HUES6 (cell line): ENCODE results near the gene TRIM31.

Experiments
- H3K27ac ChIP-seq: 2 replicates; pipeline ENCODE4 v1.7.0; 2013; ENCODE audit warnings: low read depth, mild to moderate bottlenecking, low read length, inconsistent platforms
- H3K27me3 ChIP-seq: 2 replicates; pipeline ENCODE4 v1.6.1; 2013; ENCODE audit warnings: low read length; ENCODE audit not compliant: control insufficient read depth, insufficient read depth
- H3K36me3 ChIP-seq: 2 replicates; pipeline ENCODE4 v1.6.1; 2013; ENCODE audit warnings: low read length; ENCODE audit not compliant: control insufficient read depth, insufficient read depth
- H3K4me1 ChIP-seq: 2 replicates; pipeline ENCODE4 v1.6.1; 2013; ENCODE audit warnings: low read length; ENCODE audit not compliant: control insufficient read depth, insufficient read depth
- H3K4me3 ChIP-seq: 2 replicates; pipeline ENCODE4 v1.5.1; 2013; ENCODE audit warnings: low read depth, low read length
- H3K9ac ChIP-seq: one replicate; pipeline ENCODE4 v1.6.1; 2013; ENCODE audit warnings: mild to moderate bottlenecking, low read length
- H3K9me3 ChIP-seq: 2 replicates; pipeline ENCODE4 v1.6.1; 2013; ENCODE audit warnings: low read depth, low read length; ENCODE audit not compliant: control insufficient read depth, insufficient read depth

Gene TRIM31

DNA sequence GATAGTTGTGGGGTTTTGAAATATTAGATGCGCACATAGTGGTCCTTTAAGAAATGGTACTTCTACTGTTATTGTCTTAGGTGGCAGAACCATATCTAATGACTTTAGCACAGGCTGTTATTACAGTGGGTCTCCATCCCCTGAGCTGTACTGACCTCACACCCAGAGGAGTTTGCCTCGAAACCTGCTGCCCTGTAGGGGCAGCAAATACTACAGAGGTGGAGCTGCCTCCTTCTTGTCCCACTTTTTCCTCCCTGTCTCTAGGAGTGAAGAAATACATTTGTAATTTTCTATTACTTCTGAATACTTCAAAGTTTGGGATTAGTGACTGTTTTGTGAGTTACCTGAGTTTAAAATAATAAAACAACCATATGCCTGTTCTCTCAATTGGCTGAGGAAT is 8.2 kb downstream of the TRIM31 start:
- H3K27me3 ChIP-seq = peaks cover 72% of the 10 kb centered on the region
- H3K9ac ChIP-seq = no peak overlapping the region
- H3K27ac ChIP-seq = no peak overlapping the region
- H3K4me1 ChIP-seq = peaks cover 27% of the 10 kb centered on the region
- no peaks in the 10 kb centered on the region for H3K36me3 ChIP-seq
- H3K9me3 ChIP-seq = no peaks in the 10 kb centered on the region
- no peak overlapping the region for H3K4me3 ChIP-seq

DNA sequence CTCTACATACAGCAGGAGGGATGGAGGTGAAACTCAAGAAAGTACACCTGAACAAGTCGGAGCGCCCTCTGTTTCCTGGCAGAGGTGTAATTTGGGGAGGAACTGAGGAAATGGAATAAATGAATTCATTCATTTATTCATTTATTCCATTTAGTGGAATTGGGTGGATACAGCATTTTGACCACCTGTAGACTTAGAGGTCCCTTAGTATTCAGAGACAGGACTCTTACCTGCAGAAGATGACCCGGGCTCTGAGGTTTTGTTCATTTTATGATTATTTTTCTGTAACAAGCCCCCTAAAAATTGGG is 9.1 kb downstream of the TRIM31 start:
- Histone ChIP-seq H3K4me1 (peaks cover 27% of the 10 kb centered on the region), H3K27ac (no peak overlapping the region)

DNA sequence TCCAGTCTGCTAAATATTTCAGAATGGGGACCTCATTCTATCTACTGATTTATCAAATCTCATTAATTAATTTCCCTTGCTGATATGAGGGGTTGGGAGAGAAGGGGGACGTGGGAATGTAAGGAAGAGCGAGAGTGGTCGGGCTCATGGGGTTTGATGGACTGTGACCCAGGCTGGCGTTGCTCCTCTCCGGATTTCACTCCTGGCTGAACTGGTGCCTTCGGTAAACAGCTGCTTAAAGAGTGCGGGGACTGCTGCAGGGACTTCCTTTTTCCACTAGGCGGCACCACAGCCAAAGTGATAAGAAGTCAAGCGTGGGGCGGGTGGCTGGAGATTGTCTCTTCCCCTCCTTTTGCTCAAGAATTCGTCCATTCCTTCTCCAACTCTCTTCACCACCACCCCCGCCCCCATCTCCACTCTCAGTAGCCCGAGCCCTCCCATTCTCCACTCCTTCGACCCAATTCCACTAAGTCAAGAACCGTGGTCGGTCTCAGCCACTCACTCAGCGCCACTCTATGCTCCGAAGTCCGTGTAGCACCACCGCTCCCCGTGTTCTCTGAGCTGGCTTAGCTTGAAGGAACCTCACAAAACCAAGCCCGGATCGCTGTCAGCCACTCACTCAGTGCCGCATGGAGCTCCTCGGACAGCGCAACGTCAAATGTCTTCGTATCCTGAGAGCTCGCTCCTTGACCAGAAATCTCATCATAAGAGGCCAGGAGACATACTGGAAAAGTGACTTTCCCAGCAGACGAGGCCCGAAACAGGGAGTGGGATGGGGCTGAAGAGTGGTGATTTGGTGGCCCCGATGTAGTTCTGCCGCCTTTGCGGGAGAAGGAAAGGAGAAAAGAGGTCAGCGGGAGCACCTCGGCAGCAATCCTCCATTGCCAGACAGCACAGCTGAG is 9.7 kb downstream of the TRIM31 start:
- Histone ChIP-seq H3K4me1 (peaks cover 27% of the 10 kb centered on the region), H3K9ac (peak overlapping the region; percentile 4), H3K36me3 (no peaks in the 10 kb centered on the region), H3K27ac (no peak overlapping the region), H3K9me3 (no peaks in the 10 kb centered on the region), H3K4me3 (peak overlapping the region; percentile 72), H3K27me3 (peaks cover 76% of the 10 kb centered on the region)

More for the DNA sequence above, 9.1 kb downstream of the TRIM31 start:
- Histone ChIP-seq H3K9ac (peak overlapping the region; percentile 4), H3K27me3 (peaks cover 75% of the 10 kb centered on the region), H3K9me3 (no peaks in the 10 kb centered on the region), H3K36me3 (no peaks in the 10 kb centered on the region), H3K4me3 (peak overlapping the region; percentile 72)

DNA sequence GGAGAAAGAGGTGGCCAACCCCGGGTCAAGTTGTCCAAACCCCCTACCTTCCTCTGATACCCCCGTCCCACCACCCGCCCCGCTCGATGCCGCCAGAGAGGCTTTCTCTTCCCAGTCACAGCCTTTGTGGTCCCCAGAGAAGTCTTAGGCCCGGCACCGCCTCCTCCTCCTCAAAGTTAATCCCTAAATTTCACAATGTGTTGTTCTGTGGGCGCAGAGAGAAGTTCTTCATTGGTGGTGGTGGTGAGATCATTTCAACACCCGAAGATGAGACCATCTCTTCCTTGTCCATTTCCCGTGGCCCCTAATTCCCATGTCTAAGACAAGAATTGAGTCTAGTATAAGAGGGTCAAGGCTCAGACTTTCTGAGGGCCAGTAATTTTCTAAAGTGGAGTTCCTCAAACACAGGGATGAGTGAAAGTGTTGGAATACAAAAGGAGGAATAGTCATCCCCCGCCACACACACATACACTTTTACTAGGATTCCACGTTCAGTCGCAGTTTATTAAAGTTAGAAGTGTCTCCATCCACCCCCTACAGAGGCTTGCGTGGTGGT is 10.4 kb downstream of the TRIM31 start:
- no peaks in the 10 kb centered on the region for H3K9me3 ChIP-seq
- H3K36me3 ChIP-seq = no peaks in the 10 kb centered on the region
- H3K9ac ChIP-seq = no peak overlapping the region
- H3K27ac ChIP-seq = no peak overlapping the region
- peaks cover 83% of the 10 kb centered on the region for H3K27me3 ChIP-seq
- H3K4me3 ChIP-seq = peak overlapping the region; percentile 67
- H3K4me1 ChIP-seq = peaks cover 27% of the 10 kb centered on the region

DNA sequence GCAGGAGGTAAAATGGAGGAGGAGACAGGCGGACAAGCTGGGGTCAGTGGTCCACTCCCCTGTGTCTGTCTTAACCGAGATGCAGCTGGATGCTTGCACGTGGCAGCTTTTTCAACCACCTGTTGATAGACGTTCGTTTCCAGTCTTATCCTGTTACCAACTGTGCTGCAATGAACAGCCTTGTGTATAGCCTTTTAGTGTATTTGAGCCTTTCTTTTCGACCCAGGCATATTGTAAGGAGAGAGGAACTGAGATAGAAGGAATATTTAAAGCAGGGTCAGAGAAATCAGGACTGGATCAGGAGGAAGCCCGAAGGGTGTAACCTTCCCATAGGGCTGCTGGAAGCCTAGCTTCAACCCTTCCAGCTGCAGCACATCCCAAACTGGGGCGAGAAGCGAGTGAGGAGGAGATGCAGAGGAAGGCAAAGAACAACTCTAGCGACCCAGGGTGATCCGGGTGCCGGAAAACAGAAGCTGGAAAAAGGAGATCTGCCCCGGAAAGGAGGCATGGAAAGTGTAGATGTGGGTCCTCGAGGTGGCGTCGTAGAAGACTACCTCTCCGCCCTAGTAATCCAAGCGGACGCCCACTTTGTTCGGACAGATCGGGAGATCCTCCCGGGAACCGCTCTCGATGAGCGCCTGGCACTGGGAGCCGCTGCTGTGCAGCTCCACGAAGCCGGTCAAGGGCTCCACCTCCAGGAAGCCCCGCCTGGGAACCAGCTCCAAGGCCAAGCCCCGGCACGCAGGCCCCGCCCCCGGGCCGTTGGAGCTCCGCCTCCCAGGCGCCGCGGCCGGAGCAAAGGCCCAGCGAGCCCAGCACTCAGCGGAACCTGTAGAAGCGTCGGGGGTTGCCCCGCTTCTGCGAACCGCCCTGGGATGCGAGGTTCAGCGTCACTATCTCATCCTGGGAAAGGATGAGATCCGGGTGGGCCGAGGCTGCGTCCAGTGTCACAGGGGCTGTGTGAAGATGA is 11.2 kb downstream of the TRIM31 start:
- Histone ChIP-seq H3K4me1 (peaks cover 27% of the 10 kb centered on the region), H3K27me3 (peaks cover 91% of the 10 kb centered on the region), H3K9me3 (no peaks in the 10 kb centered on the region), H3K27ac (no peak overlapping the region), H3K36me3 (no peaks in the 10 kb centered on the region), H3K4me3 (peak overlapping the region; percentile 67), H3K9ac (peak overlapping the region; percentile 25)

DNA sequence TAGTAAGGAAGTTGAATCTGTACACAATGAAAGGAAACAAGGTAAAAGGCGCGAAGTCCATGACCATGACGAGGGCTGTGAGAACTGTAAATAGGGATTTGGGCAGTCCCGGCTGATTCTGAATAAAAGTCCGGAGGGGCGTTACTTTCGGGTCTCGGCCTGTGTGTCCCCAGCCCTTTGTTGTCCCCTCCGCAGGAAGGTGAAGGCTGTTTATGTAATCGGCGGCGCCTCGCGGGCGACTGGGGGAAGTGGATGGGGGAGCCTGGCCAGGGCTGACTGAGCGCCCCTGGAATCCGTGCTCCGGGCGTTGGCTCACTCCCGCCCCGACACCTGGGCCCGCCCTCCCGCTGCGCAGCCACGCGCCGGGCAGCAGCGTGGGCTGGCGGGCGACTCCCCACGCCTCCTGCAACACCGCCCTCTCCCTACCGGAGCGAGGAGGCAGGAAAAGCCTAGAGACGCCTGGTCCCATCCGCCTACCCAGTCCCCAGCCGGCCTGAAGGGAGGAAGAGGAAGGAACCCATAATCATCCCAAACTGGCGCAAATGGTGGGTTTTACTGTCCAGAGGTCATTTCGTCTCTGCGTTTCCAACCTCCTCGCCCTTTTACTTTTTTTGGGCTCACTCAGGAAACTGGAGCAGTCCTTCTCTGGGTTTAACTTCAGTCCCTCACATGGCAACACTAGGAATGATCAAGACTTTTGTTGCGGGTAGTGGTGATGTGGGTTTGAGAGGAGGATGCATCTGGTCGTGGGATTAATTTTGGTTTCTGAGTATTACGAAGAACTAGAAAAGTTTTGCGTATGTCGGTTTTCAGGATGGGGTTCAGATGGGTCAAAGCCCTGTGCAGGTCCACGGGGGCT is 12.1 kb downstream of the TRIM31 start:
- H3K4me1 ChIP-seq = peaks cover 27% of the 10 kb centered on the region
- peak overlapping the region; percentile 2 for H3K9ac ChIP-seq
- no peak overlapping the region for H3K27ac ChIP-seq
- no peaks in the 10 kb centered on the region for H3K36me3 ChIP-seq
- no peaks in the 10 kb centered on the region for H3K9me3 ChIP-seq
- H3K4me3 ChIP-seq = peak overlapping the region; percentile 67
- H3K27me3 ChIP-seq = peaks cover 90% of the 10 kb centered on the region

DNA sequence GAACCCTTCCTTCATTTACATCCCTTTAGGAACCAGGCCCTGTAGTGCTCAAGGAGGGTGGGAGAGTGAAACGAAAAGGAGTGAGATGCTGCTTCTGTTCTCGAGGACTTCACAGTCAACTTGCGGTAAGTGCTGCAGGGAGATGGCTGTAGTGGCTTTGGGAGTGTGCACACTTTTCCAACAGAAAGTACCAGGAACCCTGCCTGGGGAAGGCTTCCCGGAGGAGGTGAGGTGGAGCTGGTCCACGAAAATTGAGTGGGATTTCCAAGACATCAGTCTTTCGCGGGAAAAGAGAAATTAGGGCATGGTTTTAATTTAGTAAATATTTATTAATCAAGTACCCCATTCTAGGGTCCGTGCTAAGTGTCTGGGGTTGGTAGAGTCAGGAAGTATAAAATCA is 12.7 kb downstream of the TRIM31 start:
- peaks cover 31% of the 10 kb centered on the region for H3K4me1 ChIP-seq
- no peak overlapping the region for H3K27ac ChIP-seq
- peaks cover 91% of the 10 kb centered on the region for H3K27me3 ChIP-seq
- H3K36me3 ChIP-seq = no peaks in the 10 kb centered on the region
- H3K9ac ChIP-seq = no peak overlapping the region
- H3K4me3 ChIP-seq = peak overlapping the region; percentile 67
- no peaks in the 10 kb centered on the region for H3K9me3 ChIP-seq

DNA sequence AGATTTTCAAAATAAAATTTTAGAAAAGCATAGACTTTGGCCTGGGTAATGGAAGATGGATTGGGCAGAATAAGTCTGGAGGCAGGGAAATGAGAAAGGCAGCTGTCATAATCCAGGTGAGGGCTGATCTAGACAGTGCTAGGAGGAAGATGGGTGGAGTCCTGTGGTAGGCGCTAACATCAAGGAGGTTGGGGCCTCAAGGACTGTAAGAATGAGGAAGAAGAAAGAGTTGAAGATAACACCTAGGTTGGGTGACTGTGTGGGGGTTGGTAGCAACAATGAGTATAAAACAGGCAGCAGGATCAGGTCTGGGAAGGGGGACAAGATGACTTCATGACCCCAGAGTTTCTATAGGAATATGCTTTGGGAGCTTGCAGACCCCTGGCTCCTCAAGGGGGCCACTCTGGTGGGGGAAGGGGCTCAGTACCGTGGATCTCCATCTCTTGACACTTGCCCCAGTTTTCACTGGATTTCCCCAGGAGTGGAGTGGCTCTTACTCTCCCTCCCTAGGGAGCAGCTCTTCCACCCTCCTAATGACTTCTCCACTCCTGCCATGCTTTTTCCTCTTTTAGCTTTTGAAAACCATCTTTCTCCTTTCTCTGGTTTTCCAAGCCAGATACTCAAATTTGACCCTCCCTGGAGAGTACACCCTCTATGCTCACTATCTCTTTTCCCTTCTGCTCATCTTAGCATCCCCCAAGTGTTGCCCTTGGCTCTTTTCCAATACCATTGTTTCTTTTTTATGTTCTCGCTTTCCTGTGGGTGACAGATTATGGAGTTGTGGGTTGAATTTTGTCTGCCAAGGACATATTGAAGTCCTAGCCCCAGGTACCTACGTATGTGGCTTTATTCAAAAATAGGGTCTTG is 14.8 kb downstream of the TRIM31 start:
- Histone ChIP-seq H3K9ac (no peak overlapping the region), H3K4me3 (no peak overlapping the region), H3K36me3 (no peaks in the 10 kb centered on the region), H3K9me3 (no peaks in the 10 kb centered on the region), H3K27ac (no peak overlapping the region), H3K4me1 (peaks cover 27% of the 10 kb centered on the region), H3K27me3 (peaks cover 77% of the 10 kb centered on the region)

DNA sequence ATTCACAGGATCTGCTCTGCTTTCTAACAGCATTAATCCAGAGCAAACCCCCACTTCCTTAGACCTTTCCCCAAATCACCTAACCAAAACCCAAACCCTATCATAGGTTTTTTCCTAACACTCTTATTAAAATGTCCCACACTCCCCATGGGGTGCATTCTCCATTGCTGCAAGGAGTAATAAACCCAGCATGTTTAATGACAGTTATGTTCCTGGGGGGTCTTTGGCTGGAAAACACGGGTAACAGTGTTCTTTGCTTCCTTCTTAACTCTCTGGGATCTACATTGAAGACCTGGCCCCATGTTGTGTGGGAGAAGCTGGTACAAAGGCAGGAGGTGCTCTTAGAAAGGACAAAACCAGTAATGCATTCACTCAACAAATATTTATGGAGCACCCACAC is 16.1 kb downstream of the TRIM31 start:
- Histone ChIP-seq H3K27me3 (peaks cover 66% of the 10 kb centered on the region), H3K9me3 (no peaks in the 10 kb centered on the region), H3K36me3 (no peaks in the 10 kb centered on the region), H3K9ac (no peak overlapping the region), H3K4me3 (no peak overlapping the region), H3K4me1 (peaks cover 26% of the 10 kb centered on the region), H3K27ac (no peak overlapping the region)
